HEK293 (cell line): Measurements from ENCODE around the gene EIF3B.

ENCODE experiments used
- CTCF ChIA-PET: fragments of 350-600 bp; formaldehyde crosslinking; extraction: SDS; loops from one replicate; lab custom pipeline; 2021; ENCODE audit warnings: antibody characterized with exemption; lab: Yijun Ruan, JAX
- POLR2A ChIA-PET: fragments of 300-600 bp; formaldehyde crosslinking; extraction: SDS; loops from one replicate; lab custom pipeline; 2020; ENCODE audit warnings: antibody characterized with exemption, inconsistent platforms; lab: Yijun Ruan, JAX
- H3K27ac ChIP-seq: fragments of 200-500 bp; sonication (Bioruptor generic); 2 replicates; pipeline ENCODE4 v1.5.1; 2014; ENCODE audit warnings: low read depth, low read length, control low read depth, inconsistent platforms; ENCODE audit errors: extremely low read depth
- H3K36me3 ChIP-seq, 2 experiments: fragments of 200-500 bp in 1 of 2; sonication (Bioruptor generic) in 1 of 2; 1 replicate in 1 of 2; 2 replicates in 1 of 2; pipeline ENCODE4 v1.5.1; 2014 to 2017; ENCODE audit warnings: inconsistent platforms in 2 of 2, low read length in 2 of 2; ENCODE audit not compliant: control insufficient read depth in 2 of 2, insufficient read depth in 1 of 2
- H3K4me1 ChIP-seq: fragments of 200-500 bp; sonication (Bioruptor generic); 2 replicates; pipeline ENCODE4 v1.5.1; 2014; ENCODE audit warnings: mild to moderate bottlenecking, low read length, inconsistent platforms; ENCODE audit not compliant: control insufficient read depth, insufficient read depth
- H3K4me3 ChIP-seq: 2 replicates; pipeline ENCODE4 v1.5.1; 2011; ENCODE audit warnings: low read depth, mild to moderate bottlenecking, control low read depth, low read length, moderate library complexity
- H3K9me3 ChIP-seq: fragments of 200-500 bp; sonication (Bioruptor generic); 2 replicates; pipeline ENCODE4 v1.5.1; 2014; ENCODE audit warnings: low read depth, low read length, inconsistent platforms; ENCODE audit not compliant: control insufficient read depth, insufficient read depth
- GLIS1 ChIP-seq: fragments of 450-650 bp; formaldehyde crosslinking; IDR thresholded peaks from 2 replicates; pipeline ENCODE4 v1.5.1; 2016; ENCODE audit warnings: missing biosample characterization, missing genetic modification characterization
- KLF10 ChIP-seq: fragments of 450-650 bp; IDR thresholded peaks from 2 replicates; pipeline ENCODE4 v1.5.1; 2018; ENCODE audit warnings: missing biosample characterization, mild to moderate bottlenecking, missing genetic modification characterization
- PATZ1 ChIP-seq: fragments of 450-650 bp; formaldehyde crosslinking; IDR thresholded peaks from 2 replicates; pipeline ENCODE4 v1.5.1; 2016; ENCODE audit warnings: missing biosample characterization, missing genetic modification characterization
- PRDM6 ChIP-seq: fragments of 450-650 bp; formaldehyde crosslinking; IDR thresholded peaks from 2 replicates; pipeline ENCODE4 v1.5.1; 2017; ENCODE audit warnings: missing biosample characterization, missing genetic modification characterization
- ZBTB10 ChIP-seq: fragments of 450-650 bp; formaldehyde crosslinking; IDR thresholded peaks from 2 replicates; pipeline ENCODE4 v1.5.1; 2016; ENCODE audit warnings: missing biosample characterization, missing genetic modification characterization
- ZBTB17 ChIP-seq: fragments of 450-650 bp; formaldehyde crosslinking; IDR thresholded peaks from 2 replicates; pipeline ENCODE4 v1.5.1; 2016; ENCODE audit warnings: missing biosample characterization, missing genetic modification characterization
- ZBTB20 ChIP-seq: fragments of 450-650 bp; formaldehyde crosslinking; IDR thresholded peaks from 2 replicates; pipeline ENCODE4 v1.5.1; 2016; ENCODE audit warnings: missing biosample characterization, missing genetic modification characterization
- ZBTB26 ChIP-seq: fragments of 450-650 bp; formaldehyde crosslinking; optimal IDR thresholded peaks from 2 replicates; pipeline ENCODE3; 2016; ENCODE audit warnings: missing biosample characterization, mild to moderate bottlenecking, missing genetic modification characterization
- ZBTB6 ChIP-seq: fragments of 450-650 bp; formaldehyde crosslinking; IDR thresholded peaks from 2 replicates; pipeline ENCODE4 v1.5.1; 2017; ENCODE audit warnings: missing biosample characterization, missing genetic modification characterization
- ZNF133 ChIP-seq: fragments of 450-650 bp; formaldehyde crosslinking; IDR thresholded peaks from 2 replicates; pipeline ENCODE4 v1.5.1; 2016; ENCODE audit warnings: missing biosample characterization, missing genetic modification characterization
- ZNF169 ChIP-seq: fragments of 450-650 bp; formaldehyde crosslinking; IDR thresholded peaks from 2 replicates; pipeline ENCODE4 v1.5.1; 2016; ENCODE audit warnings: missing biosample characterization, missing genetic modification characterization
- ZNF274 ChIP-seq, 2 experiments: fragments of 200-500 bp in 1 of 2; fragments of 450-650 bp in 1 of 2; sonication (Bioruptor generic) in 1 of 2; formaldehyde crosslinking in 1 of 2; IDR thresholded peaks; 2 replicates each; pipeline versions ENCODE4 v1.5.1 to v1.6.1; 2014 to 2016; ENCODE audit warnings: borderline replicate concordance in 1 of 2, inconsistent platforms in 1 of 2, low read length in 1 of 2, missing biosample characterization in 1 of 2, missing genetic modification characterization in 1 of 2
- ZNF366 ChIP-seq: fragments of 450-650 bp; formaldehyde crosslinking; conservative IDR thresholded peaks from 2 replicates; pipeline ENCODE4 v1.5.1; 2016; ENCODE audit warnings: missing biosample characterization, missing genetic modification characterization
- ZNF416 ChIP-seq: fragments of 450-650 bp; formaldehyde crosslinking; IDR thresholded peaks from 2 replicates; pipeline ENCODE4 v1.5.1; 2016; ENCODE audit warnings: missing biosample characterization, missing genetic modification characterization
- ZNF521 ChIP-seq: fragments of 450-650 bp; formaldehyde crosslinking; IDR thresholded peaks from 2 replicates; pipeline ENCODE4 v1.5.1; 2017; ENCODE audit warnings: missing biosample characterization, mild to moderate bottlenecking, missing genetic modification characterization
- ZNF529 ChIP-seq: fragments of 450-650 bp; formaldehyde crosslinking; IDR thresholded peaks from 2 replicates; pipeline ENCODE4 v1.5.1; 2017; ENCODE audit warnings: missing genetic modification characterization, missing biosample characterization; ENCODE audit not compliant: insufficient replicate concordance
- ZNF558 ChIP-seq: fragments of 450-650 bp; formaldehyde crosslinking; IDR thresholded peaks from 2 replicates; pipeline ENCODE4 v1.5.1; 2016; ENCODE audit warnings: missing biosample characterization, missing genetic modification characterization
- ZNF785 ChIP-seq: fragments of 450-650 bp; formaldehyde crosslinking; IDR thresholded peaks from 2 replicates; pipeline ENCODE4 v1.5.1; 2016; ENCODE audit warnings: missing biosample characterization, missing genetic modification characterization
- ZNF843 ChIP-seq: fragments of 450-650 bp; formaldehyde crosslinking; IDR thresholded peaks from 2 replicates; pipeline ENCODE4 v1.5.1; 2016; ENCODE audit warnings: missing biosample characterization, missing genetic modification characterization

Gene EIF3B

GRCh38 chr7:2412587-2413201 is 58.1 kb downstream of the EIF3B start:
- H3K36me3 ChIP-seq, result no peaks in the 10 kb centered on the region
- CTCF ChIA-PET, result interaction anchor here (0.5 to 2.1 kb wide), 5 partner anchors 19 to 827 kb away, joined by 3 to 10 read pairs (median 4); no protein-coding TSS in a partner anchor
- TF ChIP-seq ZNF785 (tag by site-specific recombination) (no peak), ZNF274 (IDR thresholded peaks at IDR 0.05; ENCODE audit: low read length) (no peak), ZNF274 (tag by site-specific recombination; IDR thresholded peaks at IDR 0.05; ENCODE audit: borderline replicate concordance) (no peak), ZBTB17 (tag by site-specific recombination) (no peak)
- TF ChIP-seq, all 188 proteins: peak for 0
- H3K27ac ChIP-seq, result no peak overlapping the region
- POLR2A ChIA-PET, result interaction anchor here (0.6 to 1.1 kb wide), 2 partner anchors 8 to 9 kb away, joined by 3 read pairs; partner anchors contain the start of gene CHST12
- H3K4me3 ChIP-seq, result no peak overlapping the region
- H3K9me3 ChIP-seq, result no peaks in the 10 kb centered on the region
- peaks cover 29% of the 10 kb centered on the region for H3K4me1 ChIP-seq

- Histone ChIP-seq H3K4me3 (no peak overlapping the region), H3K36me3 (peaks cover 0 to 3% of the 10 kb centered on the region in 2 experiments; a peak in 1 of 3 replicates), H3K27ac (no peak overlapping the region), H3K9me3 (no peaks in the 10 kb centered on the region), H3K4me1 (peaks cover 13% of the 10 kb centered on the region)
- TF ChIP-seq ZNF529 (no peak), ZNF843 (tag by site-specific recombination) (no peak), ZBTB6 (tag by site-specific recombination) (no peak), PATZ1 (tag by site-specific recombination) (no peak), GLIS1 (tag by site-specific recombination) (no peak), ZNF416 (no peak), KLF10 (tag by site-specific recombination) (no peak), ZNF521 (tag by site-specific recombination) (no peak), ZNF169 (no peak), ZBTB26 (tag by site-specific recombination) (no peak), ZBTB10 (tag by site-specific recombination) (no peak), ZNF558 (tag by site-specific recombination) (no peak), ZNF366 (no peak), ZNF133 (no peak), ZBTB20 (tag by site-specific recombination) (no peak), PRDM6 (no peak)
- ChIA-PET CTCF (interaction anchor here (0.5 kb wide), 1 partner anchor 17 kb away, joined by 3 read pairs; no protein-coding TSS in a partner anchor), POLR2A (no interaction called here)
Observed at GRCh38 chr7:2416063-2416462, 61.4 kb downstream of the EIF3B start.
